Common myeloid progenitor, CD34-positive (primary cell): ENCODE data around the gene RHCE.
"Not testable (repeated sequence)": the region's sequence is repeated elsewhere in the genome, so short reads cannot be mapped to it uniquely, and the experiment has no call there.

Experiments used
- CTCF ChIA-PET: fragments of 350-600 bp; sonication (Branson Sonifier 250); formaldehyde crosslinking; loops from one replicate; lab custom pipeline; 2021; ENCODE audit warnings: antibody characterized with exemption; lab: Charles Lee
- POLR2A ChIA-PET: fragments of 350-600 bp; sonication (Branson Sonifier 250); formaldehyde crosslinking; loops from one replicate; lab custom pipeline; 2021; ENCODE audit warnings: antibody characterized with exemption; lab: Charles Lee
- DNase-seq, 3 donors: peaks; one replicate each; pipeline versions ENCODE4 v3.0.0 to v3.0.0-alpha.2; 2013
- H3K27ac ChIP-seq, 2 experiments: 1 replicate in 1 of 2; 2 replicates in 1 of 2; pipeline ENCODE4 v1.7.0; 2013; ENCODE audit warnings: inconsistent platforms in 2 of 2, low read length in 2 of 2, mild to moderate bottlenecking in 2 of 2, low read depth in 1 of 2, moderate library complexity in 1 of 2; ENCODE audit not compliant: severe bottlenecking in 2 of 2, insufficient read depth in 1 of 2, poor library complexity in 1 of 2
- H3K27me3 ChIP-seq, 5 experiments: replicated peaks in 2 of 5; 1 replicate in 3 of 5; 2 replicates in 2 of 5; pipeline versions ENCODE4 v1.6.1 to v1.7.0; 2013; ENCODE audit warnings: low read length in 4 of 5, mild to moderate bottlenecking in 2 of 5, moderate library complexity in 2 of 5, inconsistent platforms in 1 of 5; ENCODE audit not compliant: insufficient read depth in 5 of 5, control insufficient read depth in 4 of 5
- H3K36me3 ChIP-seq, 4 experiments: 1 replicate in 2 of 4; 2 replicates in 2 of 4; pipeline versions ENCODE4 v1.6.1 to v1.7.0; 2013; ENCODE audit warnings: low read length in 3 of 4, control low read depth in 1 of 4, mild to moderate bottlenecking in 1 of 4; ENCODE audit not compliant: control insufficient read depth in 4 of 4, insufficient read depth in 4 of 4
- H3K4me1 ChIP-seq, 4 experiments: 1 replicate in 3 of 4; 2 replicates in 1 of 4; pipeline versions ENCODE4 v1.6.1 to v1.7.1; 2013; ENCODE audit warnings: low read length in 3 of 4, mild to moderate bottlenecking in 3 of 4, control low read depth in 1 of 4, inconsistent platforms in 1 of 4, moderate library complexity in 1 of 4; ENCODE audit not compliant: control insufficient read depth in 4 of 4, insufficient read depth in 4 of 4; ENCODE audit errors: control extremely low read depth in 1 of 4
- H3K4me3 ChIP-seq, 7 experiments: 1 replicate in 4 of 7; 2 replicates in 3 of 7; pipeline versions ENCODE4 v1.5.1 to v1.7.0; 2013; ENCODE audit warnings: mild to moderate bottlenecking in 7 of 7, low read length in 6 of 7, moderate library complexity in 6 of 7, inconsistent platforms in 2 of 7, low read depth in 2 of 7, control low read depth in 1 of 7; ENCODE audit not compliant: insufficient read depth in 4 of 7, control insufficient read depth in 1 of 7; ENCODE audit errors: extremely low read depth in 1 of 7
- H3K9me3 ChIP-seq, 5 experiments: 1 replicate in 4 of 5; 2 replicates in 1 of 5; pipeline versions ENCODE4 v1.6.1 to v1.7.1; 2013; ENCODE audit warnings: low read length in 4 of 5, mild to moderate bottlenecking in 2 of 5, inconsistent platforms in 1 of 5, low read depth in 1 of 5, moderate library complexity in 1 of 5; ENCODE audit not compliant: control insufficient read depth in 4 of 5, insufficient read depth in 2 of 5; ENCODE audit errors: control extremely low read depth in 1 of 5
- WGBS: methylation state at CpG from one replicate; pipeline ENCODE4 v1.1.5; 2013; ENCODE audit not compliant: insufficient coverage; 5-methylcytosine and 5-hydroxymethylcytosine counted together

RHCE gene

GRCh38 chr1:25322127-25322526, 98.5 kb downstream of the RHCE start:
- POLR2A ChIA-PET, H3K36me3 ChIP-seq, H3K4me3 ChIP-seq, H3K9me3 ChIP-seq, H3K4me1 ChIP-seq, H3K27ac ChIP-seq, H3K27me3 ChIP-seq, CTCF ChIA-PET: not testable (repeated sequence)
- DNase-seq = peak in 1 of 3 donors; percentile 13
- 95% methylated on average over 7 of the region's 9 CpGs for WGBS

GRCh38 chr1:25320314-25320938, 100.2 kb downstream of the RHCE start:
- H3K9me3 ChIP-seq, CTCF ChIA-PET, H3K27ac ChIP-seq, POLR2A ChIA-PET, H3K27me3 ChIP-seq, H3K4me3 ChIP-seq, H3K4me1 ChIP-seq, H3K36me3 ChIP-seq: not testable (repeated sequence)
- peak in 1 of 3 donors; percentile 13 for DNase-seq
- 100% methylated on average over 4 of the region's 9 CpGs for WGBS

- H3K4me3 ChIP-seq, POLR2A ChIA-PET, CTCF ChIA-PET, H3K27ac ChIP-seq, H3K27me3 ChIP-seq, H3K4me1 ChIP-seq, H3K9me3 ChIP-seq, H3K36me3 ChIP-seq: not testable (repeated sequence)
- DNase-seq = peak in 1 of 3 donors; percentile 24
These were observed 107.7 kb downstream of the RHCE start for GRCh38 chr1:25312806-25313470.
